GM21381 (cell line): ENCODE data around the gene TTC12.

ENCODE experiments used
- ATAC-seq: cut with Tn5 transposase; IDR thresholded peaks from one replicate; pipeline ENCODE4 v1.9.1; 2021; ENCODE audit warnings: mild to moderate bottlenecking, moderate library complexity; ENCODE audit not compliant: unreplicated experiment

Gene TTC12

DNA sequence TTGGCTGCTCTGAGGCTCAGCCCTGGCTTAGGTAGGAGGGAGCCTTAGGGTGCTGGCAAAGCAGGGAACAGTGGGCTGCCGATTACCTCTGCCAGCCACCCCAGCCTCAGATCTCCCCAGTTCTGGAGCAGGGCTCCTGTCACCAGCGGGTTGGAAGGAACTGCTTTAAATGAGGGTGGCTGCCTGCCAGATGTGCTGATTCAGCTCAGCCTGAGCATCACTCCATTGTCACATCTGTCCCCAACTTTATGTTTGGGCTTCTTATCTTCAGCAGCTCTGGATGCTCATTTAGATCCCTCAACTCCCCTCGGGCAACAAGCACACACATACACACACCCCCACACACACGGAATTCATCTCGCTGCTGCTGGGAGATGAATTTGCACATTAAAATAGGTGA is 56.3 kb downstream of the TTC12 start:
- no peak for ATAC-seq

DNA sequence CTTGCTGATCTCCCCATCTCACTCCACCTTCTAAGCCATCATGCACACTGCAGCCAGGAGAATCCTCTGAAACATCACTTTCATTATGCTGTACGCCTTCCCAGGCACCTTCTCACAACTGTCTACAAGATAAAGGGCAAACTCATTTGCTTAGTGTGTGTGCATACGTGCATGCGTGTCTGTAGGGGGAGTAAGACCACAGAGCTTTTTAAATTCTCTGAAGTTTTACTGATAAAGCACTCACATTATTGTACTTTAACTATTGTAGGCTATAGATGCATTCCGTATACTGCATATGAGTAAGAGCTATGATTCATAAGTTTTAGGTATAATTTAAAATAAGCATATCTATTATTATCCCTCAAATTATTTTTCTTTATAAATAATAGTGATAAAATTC is 57.9 kb downstream of the TTC12 start:
- ATAC-seq: no peak

DNA sequence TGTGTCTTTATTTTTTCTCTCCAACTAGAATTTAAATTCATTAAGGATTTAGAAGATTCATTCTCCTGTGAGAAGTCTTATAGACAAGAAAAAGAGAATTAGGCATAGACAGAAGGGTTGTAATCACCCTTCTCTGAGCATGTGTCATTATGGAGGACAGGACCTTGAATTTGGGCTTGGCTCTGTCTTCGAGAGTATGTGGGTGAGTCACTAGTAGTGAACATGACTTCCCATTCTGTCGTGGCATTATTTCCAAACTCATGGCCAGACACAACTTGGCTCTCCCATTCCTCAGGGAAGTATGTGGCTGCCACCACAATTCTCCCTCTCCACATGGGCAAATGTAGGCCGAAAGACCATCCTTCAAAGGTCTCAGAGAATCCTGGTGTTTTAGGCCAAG is 58.9 kb downstream of the TTC12 start:
- no peak for ATAC-seq

DNA sequence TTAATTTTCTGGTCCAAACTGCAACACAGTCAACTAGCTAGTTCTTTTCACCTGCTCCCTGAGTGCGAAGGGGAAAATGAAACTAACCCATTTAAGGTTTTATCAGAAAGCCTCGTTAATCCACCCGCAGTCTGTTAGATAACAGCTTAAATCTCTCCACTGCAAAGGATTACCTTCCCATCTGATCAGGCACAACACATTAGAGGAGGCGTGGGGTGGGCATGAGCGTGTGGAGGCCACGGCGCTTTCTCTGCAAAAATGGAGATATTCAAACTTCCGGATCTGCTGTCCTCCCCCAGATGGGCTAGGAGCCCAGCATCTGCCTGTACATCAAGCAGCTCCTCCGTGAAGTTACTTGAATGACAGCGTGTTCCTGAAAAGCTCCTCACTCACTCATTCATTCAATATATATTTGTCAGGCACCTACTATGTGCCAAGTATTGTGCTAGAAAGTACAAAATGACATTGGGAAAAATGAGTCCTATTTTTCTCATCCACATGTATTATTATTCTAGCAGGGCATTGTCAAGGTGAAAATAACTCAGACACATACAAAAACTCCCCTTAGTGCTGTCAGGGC is 59.7 kb downstream of the TTC12 start:
- ATAC-seq: no peak

DNA sequence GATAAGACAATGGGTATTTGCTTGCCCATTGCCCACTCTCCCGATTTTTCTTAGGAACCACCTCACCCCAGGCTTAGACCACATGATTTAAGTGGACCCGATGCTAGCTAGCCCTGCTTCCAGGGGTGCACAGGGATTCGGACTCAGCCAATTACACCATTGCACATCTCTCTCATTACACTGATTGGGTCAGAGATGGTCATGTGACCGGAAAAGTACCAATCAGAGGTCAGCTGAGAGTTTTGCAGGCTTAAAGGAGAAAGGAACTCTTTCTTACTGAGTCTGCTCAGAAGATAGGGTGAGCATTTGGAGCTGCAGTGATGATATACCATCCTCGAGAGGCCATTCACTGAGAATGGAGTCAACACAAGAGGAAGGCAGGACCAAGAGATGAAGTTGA is 61.0 kb downstream of the TTC12 start:
- ATAC-seq: no peak

DNA sequence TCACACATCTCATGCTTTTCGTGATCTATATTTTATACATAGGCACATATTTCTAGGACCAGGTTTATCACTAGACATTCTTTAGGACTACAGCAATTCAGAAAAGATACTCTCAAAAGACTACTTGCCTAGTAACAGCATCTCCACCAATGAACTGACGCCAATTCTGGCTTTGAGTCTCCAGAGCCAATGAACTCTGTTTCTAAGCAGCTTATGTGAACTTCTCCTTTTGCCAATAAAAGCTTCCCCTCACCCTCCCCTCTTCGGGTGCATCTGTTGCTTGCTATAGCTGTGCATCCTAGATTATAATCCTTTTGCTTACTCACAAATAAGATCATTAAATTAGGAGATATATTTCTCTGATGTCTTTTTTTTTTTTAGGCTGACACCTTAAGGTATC is 61.8 kb downstream of the TTC12 start:
- ATAC-seq: no peak

DNA sequence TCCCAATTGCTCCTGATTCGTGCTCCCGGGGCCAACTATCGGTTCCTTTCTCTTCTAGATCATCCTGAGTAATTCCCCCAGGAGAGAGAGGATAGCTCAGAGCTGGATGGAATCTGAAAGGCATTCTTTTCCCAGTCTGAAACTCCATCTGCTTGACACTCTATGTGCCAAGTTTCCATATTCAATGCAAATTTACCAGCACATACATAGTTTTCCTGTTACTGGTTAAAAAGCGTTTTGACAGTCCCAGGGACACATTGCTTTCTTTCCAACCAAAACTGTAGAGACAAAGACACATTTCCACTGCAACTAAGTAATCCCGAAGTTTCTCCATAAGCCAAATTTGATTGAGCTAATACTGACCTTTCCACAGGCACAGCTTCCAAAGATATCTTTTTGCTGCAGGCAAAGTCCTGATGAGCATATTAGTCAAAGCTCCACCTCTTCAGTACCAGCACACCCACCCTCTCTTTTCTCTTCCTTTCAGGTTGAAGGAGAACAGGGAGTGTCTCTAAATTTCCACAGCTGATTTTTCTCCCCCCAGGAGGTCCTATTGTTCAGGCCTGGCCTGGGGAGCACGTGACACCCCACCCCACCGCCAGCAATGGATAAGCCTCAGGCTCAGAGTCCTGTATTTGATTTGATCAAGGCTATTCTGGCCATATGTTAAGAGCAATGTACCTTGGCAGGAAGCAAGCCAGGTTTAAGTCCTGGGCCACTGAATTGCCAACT is 63.5 kb downstream of the TTC12 start:
- ATAC-seq: no peak

DNA sequence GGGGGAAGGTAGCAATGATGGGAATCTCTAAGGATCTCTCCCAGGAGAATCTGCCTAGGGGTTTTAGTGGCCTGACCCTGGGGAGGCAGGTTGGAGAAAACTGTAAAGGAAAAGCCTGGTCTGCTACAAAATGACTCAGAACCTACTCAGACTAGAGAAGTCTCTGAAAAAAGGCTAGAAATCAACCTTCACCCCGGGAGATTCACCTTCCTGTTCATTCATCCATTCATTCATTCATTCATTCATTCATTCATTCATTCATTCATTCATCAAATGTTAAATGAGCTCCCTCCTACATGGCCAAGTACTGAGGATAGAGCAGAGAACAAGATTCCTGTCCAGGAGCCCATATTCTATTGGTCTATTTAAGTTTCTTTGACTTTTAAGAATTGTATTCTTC is 64.3 kb downstream of the TTC12 start:
- no peak for ATAC-seq

DNA sequence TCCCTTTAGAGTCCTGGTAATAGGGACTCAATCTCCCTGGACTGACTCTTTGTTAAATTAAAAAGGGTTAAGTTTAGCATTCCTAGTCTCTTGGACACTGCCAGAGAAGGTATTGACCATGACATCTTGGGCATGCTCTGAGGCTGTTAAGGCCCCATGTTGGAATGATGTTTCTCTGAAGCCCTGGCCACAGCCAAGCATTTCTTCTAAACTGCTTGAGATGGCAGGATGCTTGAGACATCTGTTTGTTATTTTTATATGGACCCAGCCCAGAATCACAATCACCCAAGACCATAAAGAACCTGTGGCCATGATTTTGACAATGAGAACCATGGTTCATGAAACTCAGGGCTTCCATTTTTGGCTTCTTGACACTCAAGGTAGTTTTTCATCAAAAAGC is 67.7 kb downstream of the TTC12 start:
- ATAC-seq: no peak

DNA sequence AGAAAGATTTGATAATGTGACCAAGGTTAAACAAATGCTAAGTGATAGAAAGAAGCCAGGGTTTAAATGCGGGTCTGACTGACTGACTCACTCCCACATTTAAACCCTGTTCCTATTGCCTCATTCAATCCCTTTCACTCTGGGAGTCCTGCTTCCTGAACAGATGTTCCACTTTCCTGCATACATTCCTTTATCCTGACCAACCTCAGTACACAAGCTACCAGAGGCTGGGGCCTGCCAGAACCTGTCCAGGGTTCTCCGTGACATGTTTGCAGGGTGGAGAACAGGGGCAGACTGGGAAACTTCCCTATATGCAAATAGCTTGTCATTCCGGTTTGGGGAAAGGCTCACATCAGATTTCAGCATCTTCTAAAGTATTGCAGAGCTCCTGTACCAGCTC is 70.2 kb downstream of the TTC12 start:
- ATAC-seq: no peak

DNA sequence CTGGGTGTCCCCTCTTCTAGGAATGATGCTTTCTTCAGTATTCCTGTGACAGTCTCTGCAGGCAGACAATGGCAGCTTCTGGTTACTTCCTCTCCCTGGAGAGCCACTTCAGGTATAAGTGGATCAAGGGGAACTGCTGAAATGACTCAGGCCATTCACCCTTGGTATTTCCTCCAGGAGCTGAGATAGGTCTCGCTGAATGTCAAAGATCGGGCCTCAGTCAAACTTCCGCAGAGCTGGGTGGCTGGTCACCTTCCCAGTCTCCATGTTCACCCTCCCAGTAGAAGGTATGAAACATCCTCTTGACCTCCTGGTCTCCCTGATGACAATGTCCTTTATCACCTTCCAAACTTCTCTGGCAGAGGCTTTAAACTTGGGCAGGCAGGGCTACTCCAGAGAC is 71.4 kb downstream of the TTC12 start:
- ATAC-seq: no peak

DNA sequence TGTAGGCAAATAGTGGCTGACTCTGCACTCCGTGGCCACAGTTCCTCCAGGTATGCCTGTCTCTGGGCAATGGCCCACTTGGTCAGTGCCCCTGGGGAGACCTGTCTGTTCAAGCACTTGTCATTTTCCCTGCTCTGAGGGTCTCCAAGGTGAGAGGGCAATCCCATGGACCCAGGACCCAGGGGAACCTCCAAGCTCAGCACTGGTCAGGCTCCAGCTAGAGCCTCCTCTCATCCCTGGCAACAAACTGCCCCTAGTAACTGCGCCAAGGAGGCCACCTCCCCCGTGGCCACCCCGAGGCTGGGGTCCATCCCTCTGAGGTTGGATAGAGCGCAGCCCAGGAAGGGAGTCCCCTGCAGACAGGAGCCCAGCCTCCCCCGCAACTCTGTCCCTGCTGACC is 72.5 kb downstream of the TTC12 start:
- no peak for ATAC-seq

DNA sequence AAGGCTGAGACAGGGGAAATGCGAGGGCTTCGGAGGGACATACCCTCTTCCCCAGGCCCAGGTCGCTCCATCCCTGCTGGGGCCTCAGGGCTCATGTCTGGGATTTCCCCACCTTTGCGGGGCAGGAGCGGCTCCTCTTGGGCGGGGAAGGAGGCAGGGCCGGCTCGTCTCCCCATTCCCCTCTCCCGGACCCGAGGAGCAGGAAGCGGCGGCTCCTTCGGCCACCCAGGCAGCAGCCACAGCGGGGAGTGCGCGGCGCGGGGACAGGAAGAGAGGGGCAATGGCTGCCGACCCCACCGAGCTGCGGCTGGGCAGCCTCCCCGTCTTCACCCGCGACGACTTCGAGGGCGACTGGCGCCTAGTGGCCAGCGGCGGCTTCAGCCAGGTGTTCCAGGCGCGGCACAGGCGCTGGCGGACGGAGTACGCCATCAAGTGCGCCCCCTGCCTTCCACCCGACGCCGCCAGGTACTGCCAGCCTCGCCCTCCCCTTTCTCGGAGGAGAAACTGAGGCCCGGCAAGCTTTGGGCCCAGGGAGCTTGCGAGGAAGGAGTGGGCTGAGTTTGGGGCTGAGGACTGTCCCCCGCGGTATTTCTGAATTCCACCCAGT is 73.3 kb downstream of the TTC12 start, which contains the start of gene ANKK1:
ANKK1 (plus strand) TSS at position 175 of the 607 bp plus-strand sequence; CDS start at position 281, 106 bp downstream.
- ATAC-seq: no peak

DNA sequence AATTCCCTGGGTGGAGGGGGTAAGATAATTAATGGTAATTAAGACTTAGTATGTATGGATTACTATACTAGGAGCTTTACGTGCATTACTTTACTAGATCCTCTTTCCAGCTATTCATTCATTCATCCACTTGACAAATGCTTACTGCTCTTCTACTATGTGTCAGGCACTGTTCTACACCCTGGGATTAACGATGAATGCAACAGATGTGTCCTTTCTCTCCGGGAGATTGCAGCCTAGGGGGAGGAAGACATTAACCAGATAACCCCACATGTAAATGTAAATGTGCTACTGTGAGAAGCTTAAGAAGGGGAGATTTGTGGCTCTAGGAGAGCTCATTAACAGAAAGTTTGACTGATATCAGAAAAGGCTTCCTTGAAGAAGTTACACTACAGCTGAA is 74.9 kb downstream of the TTC12 start:
- ATAC-seq: no peak

DNA sequence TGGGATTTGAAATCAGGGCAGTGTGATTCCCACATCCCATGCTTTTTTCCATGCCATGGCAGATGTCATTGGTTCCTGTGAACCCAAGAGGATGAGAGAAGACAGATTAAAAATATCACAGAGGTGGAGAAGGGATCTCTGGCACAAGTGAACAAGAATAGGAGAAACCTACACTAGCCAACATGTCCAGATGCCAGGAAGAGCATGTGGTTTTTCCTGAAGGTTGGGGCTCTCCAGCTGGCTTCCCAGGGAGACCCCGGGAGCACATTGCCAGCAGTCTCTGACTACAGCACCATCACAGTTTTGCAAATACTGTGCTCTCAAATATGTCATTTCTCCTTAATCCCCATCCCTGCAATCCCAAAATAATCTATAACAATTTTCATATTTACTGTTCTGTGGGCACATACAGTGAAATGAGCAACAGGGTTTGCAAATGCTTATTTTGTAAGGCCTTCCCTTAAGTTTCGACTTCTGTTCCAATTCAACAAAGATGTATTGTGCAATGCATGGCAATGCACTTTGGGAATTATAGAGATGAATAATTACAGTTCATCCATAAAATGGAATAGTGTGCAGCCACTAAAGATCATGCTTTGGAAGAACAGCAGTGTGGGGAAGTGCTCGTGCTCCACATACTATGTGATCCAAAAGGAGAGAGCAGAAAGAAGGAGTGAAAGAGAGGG is 78.0 kb downstream of the TTC12 start:
- ATAC-seq: no peak

DNA sequence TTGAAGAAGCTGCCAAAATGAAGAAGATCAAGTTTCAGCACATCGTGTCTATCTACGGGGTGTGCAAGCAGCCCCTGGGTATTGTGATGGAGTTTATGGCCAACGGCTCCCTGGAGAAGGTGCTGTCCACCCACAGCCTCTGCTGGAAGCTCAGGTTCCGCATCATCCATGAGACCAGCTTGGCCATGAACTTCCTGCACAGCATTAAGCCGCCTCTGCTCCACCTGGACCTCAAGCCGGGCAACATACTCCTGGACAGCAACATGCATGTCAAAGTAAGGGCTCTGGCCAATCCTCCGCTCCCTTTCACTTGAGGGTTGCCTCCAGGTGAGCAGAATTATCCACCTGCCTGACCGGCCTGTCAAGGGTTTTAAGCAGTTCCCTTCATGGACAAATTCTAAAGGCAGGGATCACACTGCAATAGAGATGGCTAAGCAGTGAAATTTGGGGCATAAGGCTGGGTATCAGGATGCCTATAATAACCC is 79.2 kb downstream of the TTC12 start:
- ATAC-seq: no peak

DNA sequence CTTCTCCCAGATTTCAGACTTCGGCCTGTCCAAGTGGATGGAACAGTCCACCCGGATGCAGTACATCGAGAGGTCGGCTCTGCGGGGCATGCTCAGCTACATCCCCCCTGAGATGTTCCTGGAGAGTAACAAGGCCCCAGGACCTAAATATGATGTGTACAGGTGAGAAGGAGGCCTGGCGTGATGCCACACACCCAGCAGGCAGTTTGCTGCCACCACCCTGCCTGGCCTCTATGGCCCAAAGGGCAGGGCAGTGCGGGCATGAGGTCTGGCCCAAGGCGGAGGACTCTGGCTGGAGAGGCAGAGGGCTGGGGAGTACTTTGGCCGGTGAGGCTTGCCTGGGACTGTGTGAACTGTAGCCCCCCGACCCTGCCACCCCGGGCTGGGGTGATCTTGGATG is 80.5 kb downstream of the TTC12 start:
- no peak for ATAC-seq

DNA sequence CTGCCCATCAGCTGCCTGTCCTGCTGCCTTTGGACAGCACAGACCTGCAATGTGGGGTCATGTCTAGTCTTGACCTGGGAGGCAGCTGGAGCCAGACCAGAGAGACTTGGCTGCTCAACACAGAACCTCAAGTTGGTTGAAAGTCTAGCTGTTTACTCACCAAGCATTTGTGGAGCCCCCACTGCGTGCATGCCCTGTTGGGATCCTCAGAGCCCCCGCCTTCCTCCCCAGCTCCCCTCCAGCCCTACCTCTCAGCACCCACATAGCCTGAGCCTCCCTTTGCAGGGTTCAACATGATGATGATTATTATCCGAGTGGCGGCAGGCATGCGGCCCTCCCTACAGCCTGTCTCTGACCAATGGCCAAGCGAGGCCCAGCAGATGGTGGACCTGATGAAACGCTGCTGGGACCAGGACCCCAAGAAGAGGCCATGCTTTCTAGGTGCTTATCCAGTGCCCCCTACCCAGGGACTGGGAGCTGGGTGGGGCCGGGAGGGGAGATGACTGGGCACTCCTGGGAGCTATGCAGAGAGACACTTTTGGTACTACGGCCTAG is 81.5 kb downstream of the TTC12 start:
- ATAC-seq: no peak

DNA sequence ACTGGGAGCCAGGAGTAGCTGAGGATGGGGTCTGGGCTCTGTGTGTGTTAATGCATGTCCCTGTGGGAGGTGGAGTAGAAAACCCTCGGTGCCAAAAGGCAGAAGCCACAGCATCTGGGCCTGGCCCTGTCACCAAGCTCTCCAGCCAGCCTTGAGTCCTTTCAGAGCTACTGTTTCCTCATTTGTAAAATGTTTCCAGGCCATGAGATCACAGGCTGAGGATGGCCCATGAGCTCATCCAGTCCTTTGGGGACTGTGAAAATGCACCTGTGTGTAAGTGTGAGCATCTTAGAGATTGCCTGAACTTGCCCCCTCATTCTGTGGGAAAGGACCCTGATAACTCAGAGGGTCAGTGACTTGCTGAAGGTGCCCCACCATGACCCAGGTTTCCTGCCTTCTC is 82.3 kb downstream of the TTC12 start:
- no peak for ATAC-seq

DNA sequence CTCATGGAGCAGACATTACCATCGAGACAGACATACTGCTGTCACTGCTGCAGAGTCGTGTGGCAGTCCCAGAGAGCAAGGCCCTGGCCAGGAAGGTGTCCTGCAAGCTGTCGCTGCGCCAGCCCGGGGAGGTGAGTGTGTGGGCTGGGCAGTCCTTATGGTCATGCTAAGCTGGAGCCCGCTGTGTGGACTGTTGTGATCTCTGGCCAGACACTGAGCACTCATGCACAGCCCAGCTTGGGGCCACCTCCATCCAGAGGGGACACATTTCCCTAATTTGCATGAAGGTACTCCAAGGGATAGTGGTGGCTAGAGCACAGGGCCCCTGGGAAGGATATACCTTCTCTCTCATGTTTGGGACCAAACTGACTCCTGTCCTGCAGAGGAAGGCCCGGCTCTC is 82.8 kb downstream of the TTC12 start:
- ATAC-seq: no peak

DNA sequence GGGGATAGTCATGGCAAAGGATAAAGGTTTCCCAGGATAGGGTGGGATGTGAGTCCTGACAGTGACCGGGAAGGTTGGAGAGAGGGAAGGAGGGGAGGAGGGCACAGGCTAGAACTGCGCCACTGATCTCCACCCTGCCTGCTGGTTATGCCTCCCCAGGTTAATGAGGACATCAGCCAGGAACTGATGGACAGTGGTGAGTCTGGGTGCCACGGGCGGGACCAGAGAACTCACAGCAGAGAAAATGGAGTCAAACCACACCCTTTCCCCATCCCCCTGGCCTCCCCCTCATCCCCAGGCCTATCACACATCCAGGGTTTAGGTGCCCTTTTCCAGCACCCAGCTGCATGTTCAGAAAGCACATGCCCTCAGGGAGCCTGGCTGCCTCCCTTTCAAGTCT is 83.4 kb downstream of the TTC12 start:
- ATAC-seq: no peak
